Body of pancreas (tissue), 4 donors: ENCODE results near the gene NOP58. TPM values are rescaled to one million over a fixed set of nuclear protein-coding genes. Genes with fewer than 3 reads are reported as not detected.

ENCODE experiments used
- ATAC-seq: fragments of 150-250 bp; one replicate; pipeline ENCODE4 v1.9.1; 2016
- DNase-seq, 4 donors: peaks; one replicate each; pipeline ENCODE4 v3.0.0-alpha.2; 2019
- H3K27ac ChIP-seq, 4 donors: fragments of 200-600 bp; sonication (generic); 1 replicate in 3 of 4; 2 replicates in 1 of 4; pipeline versions ENCODE4 v1.5.1 to v1.6.1; 2016 to 2019; ENCODE audit warnings: mild to moderate bottlenecking in 1 of 4, mixed read lengths in 1 of 4, moderate library complexity in 1 of 4
- H3K27me3 ChIP-seq, 2 donors: fragments of 200-600 bp; sonication (generic); one replicate each; pipeline ENCODE4 v1.6.0; 2016; ENCODE audit warnings: mild to moderate bottlenecking in 1 of 2
- H3K36me3 ChIP-seq, 2 donors: fragments of 200-600 bp; sonication (generic); replicated peaks in 1 of 2; 2 replicates each; pipeline ENCODE4 v1.5.1; 2016; ENCODE audit warnings: low read depth in 2 of 2; ENCODE audit not compliant: insufficient read depth in 1 of 2
- H3K4me1 ChIP-seq: fragments of 200-600 bp; sonication (generic); one replicate; pipeline ENCODE4 v1.6.0; 2016
- H3K4me3 ChIP-seq, 2 donors: fragments of 200-600 bp; sonication (generic); 1 replicate in 1 of 2; 2 replicates in 1 of 2; pipeline ENCODE4 v1.5.1; 2016 to 2019
- H3K9me3 ChIP-seq, 3 donors: fragments of 200-600 bp; sonication (generic); 1 replicate in 2 of 3; 2 replicates in 1 of 3; pipeline ENCODE4 v1.5.1; 2016
- CTCF ChIP-seq, 7 experiments: fragments of 450-650 bp in 4 of 7; fragments of 200-600 bp in 3 of 7; sonication (generic) in 3 of 7; IDR thresholded peaks; one replicate each; pipeline ENCODE4 v1.5.1; 2016 to 2019; ENCODE audit warnings: antibody characterized with exemption in 7 of 7
- POLR2A ChIP-seq, 3 donors: fragments of 450-650 bp; IDR thresholded peaks; one replicate each; pipeline ENCODE4 v1.6.1; 2016; ENCODE audit warnings: antibody characterized with exemption in 3 of 3, mild to moderate bottlenecking in 2 of 3
- WGBS, 2 donors: methylation state at CpG; one replicate each; pipeline ENCODE4 v1.1.5; 2017; 5-methylcytosine and 5-hydroxymethylcytosine counted together
- intact Hi-C: fragments of 100-400 bp; cut with DNase I; formaldehyde crosslinking; loops from one replicate; pipeline ENCODE4 v1.15.1; 2023
- total RNA-seq, 2 donors: library from RNA; depleted of rRNA; stranded (reverse); fragments of >200 nt; gene quantifications; one replicate each; pipeline ENCODE4 v1.1.0, GENCODE V29; 2016

The NOP58 gene
- total RNA-seq, 2 donors from 2014 or later = 70.2 to 93.4 TPM

- WGBS, 2 donors = 56 to 59% methylated on average over 10 of the region's 10 CpGs
- no peaks in the 10 kb centered on the region for H3K36me3 ChIP-seq
- H3K27ac ChIP-seq = no peak overlapping the region
- H3K4me3 ChIP-seq = no peak overlapping the region
- no peaks in the 10 kb centered on the region for H3K27me3 ChIP-seq
- intact Hi-C loops = no loop called here
- H3K4me1 ChIP-seq = no peaks in the 10 kb centered on the region
- DNase-seq (no peak), ATAC-seq (no peak)
- TF ChIP-seq POLR2A (IDR thresholded peaks at IDR 0.05) = no peak
- no peak for TF ChIP-seq CTCF (IDR thresholded peaks at IDR 0.05)
- no peaks in the 10 kb centered on the region for H3K9me3 ChIP-seq
Measured at GRCh38 chr2:202249521-202250253, 15.9 kb upstream of the NOP58 start.

DNA sequence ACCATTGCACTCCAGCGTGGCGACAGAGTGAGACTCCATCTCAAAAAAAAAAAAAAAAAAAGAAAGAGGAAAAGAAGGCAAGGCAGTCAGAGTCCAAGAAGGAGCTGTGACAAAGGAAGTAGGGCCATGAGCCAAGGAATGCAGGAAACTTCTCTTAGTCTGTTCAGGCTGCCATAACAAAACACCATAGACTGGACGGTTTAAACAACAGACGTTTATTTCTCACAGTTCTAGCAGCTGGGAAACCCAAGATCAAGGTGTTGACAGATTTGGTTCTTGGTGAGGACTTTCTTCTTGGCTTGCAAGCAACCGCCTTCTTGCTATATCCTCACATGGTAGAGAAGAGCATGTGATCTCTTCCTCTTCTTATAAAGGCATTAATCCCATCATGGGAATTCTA is 14.1 kb upstream of the NOP58 start:
- Histone ChIP-seq H3K27me3 (no peaks in the 10 kb centered on the region), H3K4me3 (no peak overlapping the region), H3K36me3 (no peaks in the 10 kb centered on the region), H3K4me1 (no peaks in the 10 kb centered on the region), H3K27ac (no peak overlapping the region), H3K9me3 (no peaks in the 10 kb centered on the region)
- no peak for ATAC-seq
- WGBS, 2 donors = 69 to 72% methylated on average over 5 of the region's 5 CpGs
- intact Hi-C loops = no loop called here
- DNase-seq = no peak
- TF ChIP-seq POLR2A (IDR thresholded peaks at IDR 0.05) (no peak), CTCF (IDR thresholded peaks at IDR 0.05) (no peak)

GRCh38 chr2:202261531-202261930 is 4.0 kb upstream of the NOP58 start:
- DNase-seq = no peak
- WGBS, 2 donors = 60 to 64% methylated on average over 4 of the region's 4 CpGs
- no peak for ATAC-seq
- no peak for TF ChIP-seq CTCF (IDR thresholded peaks at IDR 0.05)
- TF ChIP-seq POLR2A (IDR thresholded peaks at IDR 0.05) = no peak
- H3K27me3 ChIP-seq = no peaks in the 10 kb centered on the region
- intact Hi-C loops = no loop called here
- no peak overlapping the region for H3K27ac ChIP-seq
- no peaks in the 10 kb centered on the region for H3K36me3 ChIP-seq
- no peak overlapping the region for H3K4me3 ChIP-seq
- no peaks in the 10 kb centered on the region for H3K9me3 ChIP-seq
- peaks cover 4% of the 10 kb centered on the region for H3K4me1 ChIP-seq

DNA sequence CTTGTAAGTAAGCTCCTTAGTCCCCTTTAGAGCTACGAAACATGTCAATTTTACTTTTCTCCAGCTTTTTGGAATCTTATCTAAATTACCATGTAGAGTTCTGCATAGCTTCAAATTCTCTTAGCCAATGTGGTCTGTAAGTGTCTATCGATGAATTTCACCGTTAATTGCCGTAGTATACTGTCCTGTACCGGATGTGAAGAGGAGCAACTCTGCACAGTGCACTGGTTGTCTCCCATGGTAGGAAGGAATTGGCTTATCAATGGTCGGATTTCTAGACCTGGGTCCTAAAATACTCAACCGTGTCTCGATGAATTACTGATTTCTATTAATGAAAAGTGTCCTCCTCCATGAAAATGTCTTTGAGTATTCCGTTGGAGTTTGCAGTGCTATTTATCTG is 1.9 kb downstream of the NOP58 start:
- H3K4me3 ChIP-seq = peak overlapping the region in 1 of 2 donors; percentile 81
- DNase-seq (no peak), ATAC-seq (no peak)
- peaks cover 34% of the 10 kb centered on the region for H3K4me1 ChIP-seq
- WGBS, 2 donors = 13 to 20% methylated on average over 9 of the region's 9 CpGs
- no peaks in the 10 kb centered on the region for H3K9me3 ChIP-seq
- no peaks in the 10 kb centered on the region for H3K27me3 ChIP-seq
- intact Hi-C loops = no loop called here
- TF ChIP-seq CTCF (IDR thresholded peaks at IDR 0.05) (no peak), POLR2A (IDR thresholded peaks at IDR 0.05) (no peak)
- H3K36me3 ChIP-seq = no peaks in the 10 kb centered on the region
- H3K27ac ChIP-seq = no peak overlapping the region

GRCh38 chr2:202269585-202269984 is 4.0 kb downstream of the NOP58 start:
- no peak for ATAC-seq
- intact Hi-C loops = no loop called here
- TF ChIP-seq CTCF (IDR thresholded peaks at IDR 0.05) = no peak
- TF ChIP-seq POLR2A (IDR thresholded peaks at IDR 0.05) = no peak

More at GRCh38 chr2:202269585-202269984, 4.0 kb downstream of the NOP58 start:
- Histone ChIP-seq H3K27me3 (no peaks in the 10 kb centered on the region), H3K9me3 (no peaks in the 10 kb centered on the region), H3K4me1 (peaks cover 33% of the 10 kb centered on the region), H3K27ac (peak overlapping the region in 1 of 4 donors; percentile 32), H3K36me3 (no peaks in the 10 kb centered on the region), H3K4me3 (no peak overlapping the region)
- WGBS, 2 donors = 71 to 72% methylated on average over 9 of the region's 9 CpGs
- no peak for DNase-seq
